Right renal pelvis (tissue), 4 donors: Measurements from ENCODE around the gene MYBPC2. TPM values are rescaled to one million over a fixed set of nuclear protein-coding genes. Genes with fewer than 3 reads are reported as not detected.
A peak's percentile ranks its signal among the peaks of the same experiment; 100 is the strongest.

Experiments used
- DNase-seq, 4 donors: peaks; one replicate each; pipeline ENCODE4 v3.0.0-alpha.2; 2013; ENCODE audit warnings: low read depth in 4 of 4, low spot score in 3 of 4, missing footprints in 1 of 4
- polyA plus RNA-seq, 4 donors: library from polyadenylated mRNA; unstranded; fragments of 120-200 nt; gene quantifications; one replicate each; pipeline ENCODE4 v1.2.1, GENCODE V29; 2013; ENCODE audit not compliant: insufficient read length in 4 of 4

MYBPC2 gene
- polyA plus RNA-seq, 4 donors: 0.77 to 1.5 (median 0.90) TPM

GRCh38 chr19:50406829-50407228 is 25.9 kb upstream of the MYBPC2 start:
- no peak for DNase-seq

- DNase-seq: no peak
Measured at GRCh38 chr19:50409347-50409746, 23.3 kb upstream of the MYBPC2 start.

GRCh38 chr19:50410109-50410508 is 22.6 kb upstream of the MYBPC2 start:
- DNase-seq: no peak

- no peak for DNase-seq
Measured at GRCh38 chr19:50412419-50412818, 20.3 kb upstream of the MYBPC2 start.

GRCh38 chr19:50413096-50413495 is 19.6 kb upstream of the MYBPC2 start:
- DNase-seq: no peak

- DNase-seq: no peak
Measured at GRCh38 chr19:50413531-50413930, 19.2 kb upstream of the MYBPC2 start.

- DNase-seq: peak in 2 of 4 donors; percentile 23 to 58
Measured at GRCh38 chr19:50414864-50415660, 17.6 kb upstream of the MYBPC2 start.

GRCh38 chr19:50415661-50416033 is 17.0 kb upstream of the MYBPC2 start:
- no peak for DNase-seq

- DNase-seq: no peak
Measured at GRCh38 chr19:50416034-50416977, 16.4 kb upstream of the MYBPC2 start.

GRCh38 chr19:50417111-50418081 is 15.3 kb upstream of the MYBPC2 start:
- no peak for DNase-seq

- DNase-seq: no peak
Measured at GRCh38 chr19:50418176-50419021, 14.3 kb upstream of the MYBPC2 start, which contains the start of gene SPIB. TSS of gene SPIB (plus strand) at chr19:50418938. CDS start at chr19:50418963, 25 bp downstream.

- DNase-seq: no peak
Measured at GRCh38 chr19:50419022-50419579, 13.6 kb upstream of the MYBPC2 start.

- DNase-seq: no peak
Measured at GRCh38 chr19:50419580-50420035, 13.1 kb upstream of the MYBPC2 start.

GRCh38 chr19:50420127-50420526 is 12.6 kb upstream of the MYBPC2 start:
- no peak for DNase-seq

GRCh38 chr19:50420808-50421207 is 11.9 kb upstream of the MYBPC2 start:
- DNase-seq: no peak

- DNase-seq: no peak
Measured at GRCh38 chr19:50422397-50423278, 10.1 kb upstream of the MYBPC2 start.

GRCh38 chr19:50423279-50424113 is 9.2 kb upstream of the MYBPC2 start:
- no peak for DNase-seq
